Mesodermal cell (in vitro differentiated cells): ENCODE measurements around the gene SPTLC2.
A peak's percentile ranks its signal among the peaks of the same experiment; 100 is the strongest.
"Not testable (repeated sequence)": the region's sequence is repeated elsewhere in the genome, so short reads cannot be mapped to it uniquely, and the experiment has no call there.

Source experiments
- H3K27ac ChIP-seq: 2 replicates; pipeline ENCODE4 v1.7.0; 2013; ENCODE audit warnings: mild to moderate bottlenecking, low read depth, low read length, moderate library complexity; ENCODE audit not compliant: severe bottlenecking
- H3K36me3 ChIP-seq: 2 replicates; pipeline ENCODE4 v1.7.1; 2013; ENCODE audit warnings: mild to moderate bottlenecking, low read length, moderate library complexity; ENCODE audit not compliant: control insufficient read depth, insufficient read depth
- H3K4me1 ChIP-seq: one replicate; pipeline ENCODE4 v1.7.1; 2013; ENCODE audit warnings: mild to moderate bottlenecking, low read length; ENCODE audit not compliant: insufficient read depth, control insufficient read depth, poor library complexity, severe bottlenecking
- H3K4me3 ChIP-seq: 2 replicates; pipeline ENCODE4 v1.7.0; 2013; ENCODE audit warnings: low read length, control low read depth, mild to moderate bottlenecking; ENCODE audit not compliant: insufficient read depth, poor library complexity, severe bottlenecking; ENCODE audit errors: extremely low read depth
- H3K9me3 ChIP-seq: 2 replicates; pipeline ENCODE4 v1.7.1; 2013; ENCODE audit warnings: mild to moderate bottlenecking, low read length, moderate library complexity; ENCODE audit not compliant: control insufficient read depth
- WGBS, 2 experiments: methylation state at CpG; one replicate each; pipeline ENCODE4 v1.1.5; 2013; ENCODE audit warnings: missing lambda C conversion rate in 2 of 2; ENCODE audit not compliant: insufficient coverage in 2 of 2; 5-methylcytosine and 5-hydroxymethylcytosine counted together

SPTLC2 gene

DNA sequence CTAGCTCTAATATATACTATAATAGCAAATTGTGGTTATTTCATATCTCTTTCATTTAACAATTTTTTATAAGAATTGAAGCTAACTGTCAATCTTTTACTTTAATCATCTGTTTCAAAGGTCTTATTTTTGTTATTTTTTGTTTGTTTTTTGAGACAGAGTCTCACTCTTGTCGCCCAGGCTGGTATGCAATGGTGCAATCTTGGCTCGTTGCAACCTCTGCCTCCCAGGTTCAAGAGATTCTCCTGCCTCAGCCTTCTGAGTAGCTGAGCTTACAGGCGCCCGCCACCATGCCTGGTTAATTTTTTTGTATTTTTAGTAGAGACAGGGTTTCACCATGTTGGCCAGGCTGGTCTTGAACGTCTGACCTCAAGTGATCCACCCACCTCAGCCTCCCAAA lies 87.7 kb downstream of the SPTLC2 start:
- not testable (repeated sequence) for H3K4me3 ChIP-seq, H3K36me3 ChIP-seq, H3K4me1 ChIP-seq, H3K9me3 ChIP-seq, H3K27ac ChIP-seq
- WGBS, 2 experiments = 96 to 97% methylated on average over 2 to 3 of the region's 5 CpGs

DNA sequence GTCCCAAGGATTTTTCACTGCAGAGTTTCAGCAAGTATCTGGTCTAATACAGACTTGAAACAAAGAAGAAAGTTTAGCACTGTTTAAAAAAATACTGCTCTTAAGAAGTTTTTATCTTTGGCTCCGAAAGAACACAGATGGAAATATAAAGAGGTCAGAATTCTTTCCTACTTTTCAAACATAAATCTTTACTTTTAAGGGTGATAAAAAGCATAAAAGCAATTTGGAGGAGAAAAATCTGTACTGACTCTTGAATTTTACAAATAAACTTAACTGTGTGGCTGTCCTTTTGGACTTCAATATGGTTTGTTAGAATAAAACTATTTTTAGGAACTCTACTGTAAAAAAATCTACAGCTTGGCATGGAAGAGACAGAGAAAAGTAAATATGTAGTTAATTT lies 90.2 kb downstream of the SPTLC2 start:
- Histone ChIP-seq H3K9me3 (no peaks in the 10 kb centered on the region), H3K4me3 (no peak overlapping the region), H3K27ac (no peak overlapping the region), H3K36me3 (peaks cover 8% of the 10 kb centered on the region), H3K4me1 (no peaks in the 10 kb centered on the region)
- WGBS, 2 experiments = no CpG with 5 or more reads among the region's 1 CpG

DNA sequence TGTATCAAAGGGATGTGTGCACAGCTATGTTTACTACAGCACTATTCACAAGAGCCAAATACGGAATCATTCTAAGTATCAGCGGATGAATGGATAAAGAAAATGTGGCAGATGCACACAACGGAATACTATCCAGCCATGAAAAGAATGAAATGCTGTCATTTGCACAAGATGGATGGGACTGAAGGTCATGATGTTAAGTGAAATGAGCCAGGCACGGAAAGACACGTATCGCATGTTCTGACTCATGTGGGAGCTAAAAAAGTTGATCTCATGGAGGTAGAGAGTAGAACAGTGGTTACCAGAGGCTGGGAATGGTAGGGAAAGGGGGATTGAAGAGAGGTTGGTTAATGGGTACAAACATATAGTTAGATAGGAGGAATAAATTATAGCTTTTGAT lies 91.9 kb downstream of the SPTLC2 start:
- H3K36me3 ChIP-seq = peaks cover 18% of the 10 kb centered on the region
- WGBS, 2 experiments = 87 to 98% methylated on average over 6 of the region's 6 CpGs
- H3K9me3 ChIP-seq = no peaks in the 10 kb centered on the region
- no peak overlapping the region for H3K27ac ChIP-seq
- H3K4me3 ChIP-seq = no peak overlapping the region
- no peaks in the 10 kb centered on the region for H3K4me1 ChIP-seq

DNA sequence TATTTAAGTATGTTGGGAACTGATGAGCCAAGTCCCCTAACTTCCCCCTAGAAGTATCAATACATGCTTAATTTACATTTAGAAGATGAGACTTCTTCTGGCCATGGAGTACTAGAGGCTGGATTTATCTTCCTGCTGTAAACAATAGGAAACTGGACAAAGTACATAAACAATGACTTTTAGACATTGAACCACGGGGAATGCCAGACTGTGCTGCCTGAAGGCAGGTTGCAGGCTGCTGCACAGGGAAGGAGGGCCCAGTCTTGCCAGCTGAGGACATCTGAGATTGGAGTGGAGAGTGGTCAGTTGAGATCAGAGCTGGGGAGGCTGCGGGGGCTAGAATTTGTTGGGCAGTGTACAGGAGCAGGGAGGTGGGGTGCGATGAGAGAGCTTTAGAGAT lies 93.3 kb downstream of the SPTLC2 start:
- H3K36me3 ChIP-seq = peaks cover 32% of the 10 kb centered on the region
- H3K27ac ChIP-seq = no peak overlapping the region
- WGBS, 2 experiments = 94 to 100% methylated on average over 3 of the region's 3 CpGs
- no peak overlapping the region for H3K4me3 ChIP-seq
- no peaks in the 10 kb centered on the region for H3K9me3 ChIP-seq
- H3K4me1 ChIP-seq = no peaks in the 10 kb centered on the region

DNA sequence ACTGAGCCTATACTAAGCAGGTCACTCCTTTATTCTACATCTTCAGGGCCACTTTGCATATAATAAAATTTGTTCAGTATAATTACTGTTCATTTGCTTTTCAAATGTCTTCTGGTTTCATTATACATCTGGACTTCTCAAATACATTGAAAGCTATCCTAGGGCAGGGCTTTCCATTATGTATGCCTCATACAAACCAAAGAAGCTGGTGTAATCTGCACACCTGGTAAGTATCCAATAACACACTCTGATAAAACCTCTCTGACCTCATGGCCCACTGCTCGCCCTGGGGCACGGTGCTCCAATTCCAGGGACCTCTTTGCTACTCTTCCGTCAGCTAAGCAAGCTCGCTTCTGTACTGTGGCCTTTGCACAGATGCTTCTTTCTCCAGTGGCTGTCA lies 95.9 kb downstream of the SPTLC2 start:
- Histone ChIP-seq H3K4me1 (no peaks in the 10 kb centered on the region), H3K27ac (no peak overlapping the region), H3K36me3 (peaks cover 53% of the 10 kb centered on the region), H3K9me3 (no peaks in the 10 kb centered on the region), H3K4me3 (no peak overlapping the region)
- WGBS, 2 experiments = 95 to 98% methylated on average over 4 of the region's 4 CpGs

DNA sequence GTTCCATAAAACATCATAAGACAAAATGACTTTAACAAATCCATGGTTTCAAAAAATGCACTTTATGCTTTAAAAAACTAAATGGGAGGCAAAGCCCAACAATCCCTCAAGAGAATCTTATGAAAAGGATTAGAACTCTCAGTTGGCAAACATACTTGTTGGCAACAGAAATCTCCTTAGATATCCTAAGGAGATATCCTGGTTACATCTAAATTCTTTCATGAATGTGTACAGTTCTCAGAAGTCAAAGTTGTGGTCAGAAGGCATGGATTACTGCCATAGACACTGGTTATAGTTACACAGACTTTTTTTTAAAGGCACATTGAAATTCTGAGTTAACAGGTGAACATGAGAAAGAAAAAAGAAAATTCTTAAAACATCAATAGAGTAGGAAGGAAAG lies 100.3 kb downstream of the SPTLC2 start:
- no peak overlapping the region for H3K4me3 ChIP-seq
- no peaks in the 10 kb centered on the region for H3K9me3 ChIP-seq
- H3K36me3 ChIP-seq = peaks cover 72% of the 10 kb centered on the region
- H3K4me1 ChIP-seq = no peaks in the 10 kb centered on the region
- no peak overlapping the region for H3K27ac ChIP-seq

DNA sequence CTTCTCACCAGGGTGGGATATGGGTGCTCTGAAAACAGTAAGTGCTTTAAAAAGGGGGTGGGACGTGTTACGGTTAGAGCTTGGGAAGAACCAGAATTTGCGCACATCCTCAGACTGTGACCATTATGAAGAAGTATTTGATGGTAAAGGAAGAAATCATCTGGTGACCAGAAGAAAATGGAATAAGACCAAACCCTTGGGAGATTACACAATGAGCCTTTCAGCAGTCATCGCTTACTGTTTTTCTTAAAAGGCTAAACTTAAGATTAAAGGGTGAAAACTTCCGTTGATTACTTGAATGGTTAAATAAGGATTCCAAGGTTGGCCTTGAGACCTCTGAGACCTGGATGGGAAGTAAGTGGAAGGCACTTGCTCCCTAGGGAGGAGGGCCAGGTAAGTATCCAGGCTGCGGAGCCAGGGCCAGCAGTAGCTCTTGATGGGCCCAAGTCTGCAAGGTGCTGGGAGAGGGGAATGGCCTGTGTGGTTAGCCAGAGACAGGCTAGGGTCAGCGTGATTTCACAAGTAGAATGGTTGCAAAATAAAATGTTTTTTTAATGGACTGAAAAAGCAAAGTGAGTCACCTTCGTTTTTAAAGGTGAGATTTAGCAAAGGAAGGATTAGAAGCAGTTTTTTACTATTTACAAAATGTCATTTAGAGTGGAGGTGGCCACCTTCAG lies 104.8 kb downstream of the SPTLC2 start:
- no peak overlapping the region for H3K4me3 ChIP-seq
- no peak overlapping the region for H3K27ac ChIP-seq
- no peaks in the 10 kb centered on the region for H3K9me3 ChIP-seq
- 94 to 96% methylated on average over 7 to 8 of the region's 8 CpGs for WGBS, 2 experiments
- H3K36me3 ChIP-seq = peaks cover 65% of the 10 kb centered on the region
- peaks cover 8% of the 10 kb centered on the region for H3K4me1 ChIP-seq

DNA sequence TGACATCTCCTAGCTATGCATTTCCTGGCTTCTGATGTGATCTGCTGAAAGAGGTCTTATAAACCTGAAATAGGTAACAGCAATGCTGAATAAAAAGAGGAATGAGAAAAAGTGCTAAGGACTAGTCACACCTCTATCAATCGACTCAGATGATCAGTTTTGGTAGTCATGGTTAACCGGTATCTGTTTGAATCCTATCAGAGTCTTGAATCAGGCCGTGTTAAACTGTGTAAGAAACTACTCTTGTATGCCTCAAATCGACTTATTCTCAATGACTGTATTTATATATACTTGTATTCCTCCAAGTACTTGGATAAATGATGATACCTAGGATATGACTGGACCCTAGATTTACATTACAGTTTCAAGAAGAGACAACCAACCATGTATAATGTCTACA lies 107.1 kb downstream of the SPTLC2 start:
- WGBS, 2 experiments = 100% methylated on average over 1 of the region's 4 CpGs; no CpG with 5 or more reads in 1 of the 2 experiments
- H3K27ac ChIP-seq = no peak overlapping the region
- H3K4me1 ChIP-seq = peaks cover 8% of the 10 kb centered on the region
- H3K36me3 ChIP-seq = peaks cover 61% of the 10 kb centered on the region
- no peaks in the 10 kb centered on the region for H3K9me3 ChIP-seq
- no peak overlapping the region for H3K4me3 ChIP-seq

DNA sequence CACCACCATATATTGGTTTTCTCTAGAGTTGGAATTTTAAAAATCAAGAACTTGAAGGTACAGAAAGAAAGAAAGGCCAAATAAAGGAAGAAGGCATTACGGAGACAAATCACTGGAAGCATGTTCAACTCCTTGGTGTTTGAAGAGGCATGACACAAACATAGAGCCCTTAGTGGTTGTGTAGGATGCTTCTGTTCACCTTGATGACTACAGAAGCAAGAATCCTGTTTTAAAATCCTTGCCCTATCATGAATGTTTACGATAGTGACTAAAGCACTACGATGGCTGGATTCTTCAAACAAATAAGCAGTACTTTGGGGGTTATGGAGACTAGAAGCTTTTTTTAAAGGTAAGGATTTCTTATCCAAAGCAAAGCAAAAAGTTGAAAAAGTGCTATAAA lies 107.6 kb downstream of the SPTLC2 start:
- Histone ChIP-seq H3K27ac (peak overlapping the region; percentile 24), H3K4me3 (no peak overlapping the region), H3K4me1 (peaks cover 8% of the 10 kb centered on the region), H3K36me3 (peaks cover 56% of the 10 kb centered on the region), H3K9me3 (no peaks in the 10 kb centered on the region)
- 94 to 100% methylated on average over 3 of the region's 3 CpGs for WGBS, 2 experiments

DNA sequence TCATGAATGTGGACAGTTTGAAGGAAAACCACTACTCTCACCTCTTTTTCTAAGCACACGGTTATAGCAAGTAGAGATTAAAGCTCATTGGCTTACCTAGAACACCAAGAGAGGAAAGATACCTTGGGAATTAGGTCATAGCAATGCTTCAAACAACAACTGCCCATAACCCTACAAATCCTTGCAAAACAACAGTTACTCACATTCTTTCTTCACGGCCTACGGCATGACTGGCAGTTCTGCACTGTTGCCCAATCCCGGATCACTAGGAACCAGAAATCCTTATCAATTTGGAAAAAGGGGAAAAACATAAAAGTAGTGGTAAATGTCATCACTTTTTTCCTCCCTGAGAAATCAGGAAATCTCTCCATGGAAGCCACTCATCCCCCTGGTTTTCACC lies 108.2 kb downstream of the SPTLC2 start:
- Histone ChIP-seq H3K27ac (peak overlapping the region; percentile 24), H3K4me3 (no peak overlapping the region), H3K4me1 (peaks cover 8% of the 10 kb centered on the region), H3K36me3 (peaks cover 50% of the 10 kb centered on the region), H3K9me3 (no peaks in the 10 kb centered on the region)
- WGBS, 2 experiments = no CpG with 5 or more reads among the region's 4 CpGs

DNA sequence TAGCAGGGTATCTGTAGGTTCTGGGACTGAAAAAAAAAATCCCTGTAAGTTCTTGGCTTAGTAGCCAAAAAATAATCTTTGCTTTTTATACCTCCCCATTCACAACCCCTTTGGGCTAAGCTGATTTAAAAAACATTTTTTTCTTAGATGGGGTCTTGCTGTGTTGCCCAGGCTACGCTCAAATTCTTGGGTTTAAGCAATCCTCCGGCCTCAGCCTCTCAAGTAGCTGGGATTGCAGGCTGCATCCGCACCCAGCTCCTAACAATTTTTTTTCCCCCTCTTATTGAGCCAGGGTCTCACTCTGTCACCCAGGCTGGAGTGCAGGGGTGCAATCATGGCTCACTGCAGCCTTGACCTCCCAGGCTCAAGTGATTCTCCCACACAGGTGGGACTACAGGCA lies 108.7 kb downstream of the SPTLC2 start:
- no peak overlapping the region for H3K27ac ChIP-seq
- no peaks in the 10 kb centered on the region for H3K9me3 ChIP-seq
- no peak overlapping the region for H3K4me3 ChIP-seq
- H3K36me3 ChIP-seq = peaks cover 49% of the 10 kb centered on the region
- 100% methylated on average over 2 of the region's 3 CpGs for WGBS, 2 experiments
- H3K4me1 ChIP-seq = peaks cover 8% of the 10 kb centered on the region
